Loucy (cell line): ENCODE data around the gene EML5.

ENCODE experiments used
- CTCF ChIP-seq: fragments of 200-600 bp; sonication (generic); conservative IDR thresholded peaks from 2 replicates; pipeline ENCODE4 v1.5.1; 2014; ENCODE audit warnings: mild to moderate bottlenecking, antibody characterized with exemption, low read length
- EZH2phosphoT487 ChIP-seq: fragments of 200-600 bp; IDR thresholded peaks from 2 replicates; pipeline ENCODE4 v1.6.1; 2018; ENCODE audit warnings: antibody characterized with exemption, mild to moderate bottlenecking, moderate library complexity, borderline replicate concordance

GRCh38 chr14:88804035-88804434 is 11.3 kb upstream of the EML5 start:
- TF ChIP-seq CTCF = no peak
- TF ChIP-seq EZH2phosphoT487 = no peak
